Uterus (tissue), 4 donors: ENCODE measurements around the gene COPE. TPM values are rescaled to one million over a fixed set of nuclear protein-coding genes. Genes with fewer than 3 reads are reported as not detected.

Source experiments
- DNase-seq, 2 donors: peaks; one replicate each; pipeline ENCODE4 v3.0.0-alpha.2; 2019 to 2020
- H3K27ac ChIP-seq, 2 donors: fragments of 200-600 bp; sonication (generic); 1 replicate in 1 of 2; 2 replicates in 1 of 2; pipeline ENCODE4 v1.5.1; 2016 to 2018
- H3K27me3 ChIP-seq, 2 donors: fragments of 200-600 bp; sonication (generic); one replicate each; pipeline ENCODE4 v1.5.1; 2018 to 2019; ENCODE audit warnings: control low read depth in 1 of 2
- H3K36me3 ChIP-seq, 2 donors: fragments of 200-600 bp; sonication (generic); one replicate each; pipeline ENCODE4 v1.5.1; 2019; ENCODE audit warnings: control low read depth in 1 of 2
- H3K4me1 ChIP-seq, 2 donors: fragments of 200-600 bp; sonication (generic); one replicate each; pipeline ENCODE4 v1.5.1; 2018 to 2019; ENCODE audit warnings: control low read depth in 1 of 2
- H3K4me3 ChIP-seq, 2 donors: fragments of 200-600 bp; sonication (generic); 1 replicate in 1 of 2; 2 replicates in 1 of 2; pipeline ENCODE4 v1.5.1; 2018 to 2019; ENCODE audit warnings: mild to moderate bottlenecking in 1 of 2
- H3K9me3 ChIP-seq, 2 donors: fragments of 200-600 bp; sonication (generic); one replicate each; pipeline ENCODE4 v1.5.1; 2019; ENCODE audit warnings: control low read depth in 1 of 2
- POLR2A ChIP-seq, 2 donors: fragments of 450-650 bp; IDR thresholded peaks; one replicate each; pipeline ENCODE4 v1.6.1; 2016; ENCODE audit warnings: antibody characterized with exemption in 2 of 2, mild to moderate bottlenecking in 1 of 2, moderate library complexity in 1 of 2
- intact Hi-C: fragments of 100-400 bp; cut with DNase I; formaldehyde crosslinking; loops from one replicate; pipeline ENCODE4 v1.15.1; 2023; ENCODE audit warnings: low total_unique reads
- total RNA-seq, 4 donors: library from RNA; depleted of rRNA in 3 of 4; stranded (reverse); fragments of >200 nt in 3 of 4; gene quantifications; one replicate each; pipeline versions ENCODE4 v1.1.0 to v1.2.4, GENCODE V29; 2014 to 2023
- TF ChIP-seq, protein P1 (sequence below), 4 experiments: fragments of 200-600 bp in 2 of 4; fragments of 450-650 bp in 2 of 4; sonication (generic) in 2 of 4; IDR thresholded peaks; one replicate each; pipeline ENCODE4 v1.5.1; 2016 to 2019; ENCODE audit warnings: antibody characterized with exemption in 4 of 4, mild to moderate bottlenecking in 2 of 4, moderate library complexity in 1 of 4
- donor health status: DM: yes; HTN: yes; CAD: no.

COPE gene
- total RNA-seq, 4 donors from 2014 or later = 93.7 to 190 (median 134) TPM

- Histone ChIP-seq H3K27me3 (no peaks in the 10 kb centered on the region), H3K27ac (peak overlapping the region; percentile 75 to 84), H3K9me3 (no peaks in the 10 kb centered on the region), H3K36me3 (no peaks in the 10 kb centered on the region), H3K4me3 (no peak overlapping the region), H3K4me1 (peaks cover 33 to 49% of the 10 kb centered on the region in 2 donors)
- intact Hi-C loops = loop anchor here (5.0 to 10.0 kb wide), 2 partner anchors 258 to 395 kb away; no protein-coding TSS in a partner anchor
- TF ChIP-seq, protein P1, sequence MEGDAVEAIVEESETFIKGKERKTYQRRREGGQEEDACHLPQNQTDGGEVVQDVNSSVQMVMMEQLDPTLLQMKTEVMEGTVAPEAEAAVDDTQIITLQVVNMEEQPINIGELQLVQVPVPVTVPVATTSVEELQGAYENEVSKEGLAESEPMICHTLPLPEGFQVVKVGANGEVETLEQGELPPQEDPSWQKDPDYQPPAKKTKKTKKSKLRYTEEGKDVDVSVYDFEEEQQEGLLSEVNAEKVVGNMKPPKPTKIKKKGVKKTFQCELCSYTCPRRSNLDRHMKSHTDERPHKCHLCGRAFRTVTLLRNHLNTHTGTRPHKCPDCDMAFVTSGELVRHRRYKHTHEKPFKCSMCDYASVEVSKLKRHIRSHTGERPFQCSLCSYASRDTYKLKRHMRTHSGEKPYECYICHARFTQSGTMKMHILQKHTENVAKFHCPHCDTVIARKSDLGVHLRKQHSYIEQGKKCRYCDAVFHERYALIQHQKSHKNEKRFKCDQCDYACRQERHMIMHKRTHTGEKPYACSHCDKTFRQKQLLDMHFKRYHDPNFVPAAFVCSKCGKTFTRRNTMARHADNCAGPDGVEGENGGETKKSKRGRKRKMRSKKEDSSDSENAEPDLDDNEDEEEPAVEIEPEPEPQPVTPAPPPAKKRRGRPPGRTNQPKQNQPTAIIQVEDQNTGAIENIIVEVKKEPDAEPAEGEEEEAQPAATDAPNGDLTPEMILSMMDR (IDR thresholded peaks at IDR 0.05) = no peak
- TF ChIP-seq POLR2A (IDR thresholded peaks at IDR 0.05) = no peak
- DNase-seq = peak in 1 of 2 donors; percentile 20
Measured at GRCh38 chr19:18849838-18850400, 69.3 kb downstream of the COPE start.

Other genes with a start within 250 kb of the COPE start
- 10 to 100 TPM in 1 of 4 donors, 1 to 10 TPM in 3; 2.4 to 17.5 (median 6.7) TPM for gene CRTC1, start 235.7 kb downstream of the COPE start, total RNA-seq
- gene COMP, start 128.1 kb downstream of the COPE start, total RNA-seq = under 1 TPM in 1 of 4 donors, not detected in 3; 0.76 TPM
- 100 to 1,000 TPM in 1 of 4 donors, 10 to 100 TPM in 3; 17.9 to 105 (median 43.7) TPM for gene UPF1, start 87.4 kb downstream of the COPE start, total RNA-seq
- gene CERS1, start 23.2 kb downstream of the COPE start, total RNA-seq = 1 to 10 TPM in 1 of 4 donors, under 1 TPM in 1, not detected in 2; 0.30 to 4.9 TPM
- 10 to 100 TPM; 27.7 to 40.9 (median 31.4) TPM for gene DDX49, start 328 bp upstream of the COPE start, total RNA-seq
- gene HOMER3, start 21.8 kb upstream of the COPE start, total RNA-seq = 10 to 100 TPM in 3 of 4 donors, 1 to 10 TPM in 1; 4.4 to 24.8 (median 23.3) TPM
- gene SUGP2, start 114.1 kb upstream of the COPE start, total RNA-seq = 10 to 100 TPM; 22.5 to 95.8 (median 53.7) TPM
- gene ARMC6, start 114.2 kb upstream of the COPE start, total RNA-seq = 10 to 100 TPM; 12.0 to 32.3 (median 15.6) TPM
- 10 to 100 TPM in 1 of 4 donors, 1 to 10 TPM in 3; 2.9 to 25.7 (median 5.9) TPM for gene SLC25A42, start 144.6 kb upstream of the COPE start, total RNA-seq
- gene TMEM161A, start 219.1 kb upstream of the COPE start, total RNA-seq = 10 to 100 TPM in 3 of 4 donors, 1 to 10 TPM in 1; 3.5 to 33.6 (median 17.3) TPM